ENCODE data around the gene RPRD1A. TPM values are rescaled to one million over a fixed set of nuclear protein-coding genes. Genes with fewer than 3 reads are reported as not detected.

Gene RPRD1A
- total and polyA plus RNA-seq, 9 of the 15 experiments (the other 6 are each of a cell fraction or from before 2014, with no cell fraction given), result 30.2 to 142 (median 66.0) TPM

GRCh38 chr18:35962320-35962719, 105.0 kb downstream of the RPRD1A start:
- FAIRE-seq (no peak), ATAC-seq (no peak), DNase-seq (ENCODE audit: extremely low read depth in 1 of 4, low spot score in 3 of 4) (no peak)
- H3K4me3 ChIP-seq, result no peak overlapping the region
- no peaks in the 10 kb centered on the region for H3K79me2 ChIP-seq (ENCODE audit: control insufficient read depth, insufficient read depth, low read length)
- H3K27ac ChIP-seq (ENCODE audit: extremely low read depth, low read depth, low read length), result no peak overlapping the region
- intact Hi-C loops (cut with micrococcal nuclease) (no loop called here), in situ Hi-C loops (cut with MboI) (no loop called here)
- 3% methylated on average over 2 of the region's 2 CpGs for whole genome bisulfite sequencing (ENCODE audit: insufficient coverage, low coverage, missing lambda C conversion rate)
- H3K4me1 ChIP-seq (replicated peaks in 1 of 2; ENCODE audit: control insufficient read depth in 2 of 2, insufficient read depth in 2 of 2, low read length in 2 of 2), result no peaks in the 10 kb centered on the region
- no peak for TF ChIP-seq CEBPB (tag; IDR thresholded peaks at IDR 0.05)
- TF ChIP-seq SMARCA5 (IDR thresholded peaks at IDR 0.05), result no peak
- no peak for TF ChIP-seq ZNF707 (CRISPR knock-in tag; conservative IDR thresholded peaks at IDR 0.05)
- no peak for TF ChIP-seq ZNF551 (CRISPR knock-in tag; IDR thresholded peaks at IDR 0.05)
- TF ChIP-seq ZNF253 (CRISPR knock-in tag; conservative IDR thresholded peaks at IDR 0.05), result no peak
- TF ChIP-seq SREBF1 (IDR thresholded peaks at IDR 0.05; ENCODE audit: borderline replicate concordance, low read depth, low read length), result no peak
- no peak for TF ChIP-seq ZBTB49 (CRISPR knock-in tag; IDR thresholded peaks at IDR 0.05; ENCODE audit: borderline replicate concordance)
- no peak for TF ChIP-seq SIN3A (IDR thresholded peaks at IDR 0.05; ENCODE audit: borderline replicate concordance in 2 of 2, control insufficient read depth in 1 of 2, low read depth in 2 of 2, low read length in 2 of 2)
- no peak for TF ChIP-seq DPF2 (IDR thresholded peaks at IDR 0.05)
- no peak for TF ChIP-seq TAF9B (IDR thresholded peaks at IDR 0.05; ENCODE audit: partially characterized antibody)
- TF ChIP-seq ZKSCAN3 (CRISPR knock-in tag; IDR thresholded peaks at IDR 0.05), result no peak
- no peak for TF ChIP-seq CSDE1 (IDR thresholded peaks at IDR 0.05)
- no peak for TF ChIP-seq SRSF3 (IDR thresholded peaks at IDR 0.05; ENCODE audit: insufficient read depth, low read length)
- TF ChIP-seq TAF7 (tag; IDR thresholded peaks at IDR 0.05), result no peak
- no peak for TF ChIP-seq POLR3G (IDR thresholded peaks at IDR 0.05; ENCODE audit: extremely low read depth, insufficient read length, insufficient replicate concordance)
- TF ChIP-seq RUNX1 (IDR thresholded peaks at IDR 0.05; ENCODE audit: low read depth), result no peak
- TF ChIP-seq RB1 (IDR thresholded peaks at IDR 0.05; ENCODE audit: low read depth), result no peak
- TF ChIP-seq NFIX (CRISPR knock-in tag; IDR thresholded peaks at IDR 0.05; ENCODE audit: low read depth), result no peak
- no peak for TF ChIP-seq KLF16 (IDR thresholded peaks at IDR 0.05)
- ChIA-PET CTCF (ENCODE audit: low intra/inter-chr PET ratio) (no interaction called here), POLR2A (no interaction called here)
- no peak overlapping the region for H3K9ac ChIP-seq (ENCODE audit: insufficient read depth in 1 of 2, low read depth in 2 of 2, low read length in 2 of 2)
- H3K9me1 ChIP-seq (ENCODE audit: control insufficient read depth, insufficient read depth, low read length), result no peaks in the 10 kb centered on the region
- peaks cover 0 to 4% of the 10 kb centered on the region in 2 experiments; a peak in 1 of 5 replicates for H3K27me3 ChIP-seq (ENCODE audit: control insufficient read depth in 2 of 2, insufficient read depth in 2 of 2, low read length in 2 of 2)
- no peaks in the 10 kb centered on the region for H3K36me3 ChIP-seq (ENCODE audit: control insufficient read depth, insufficient read depth, low read length)
- no peak overlapping the region for H3K4me2 ChIP-seq (ENCODE audit: insufficient read depth, low read length)
- no peak overlapping the region for H2AFZ ChIP-seq (ENCODE audit: low read depth, low read length)
- 0 out of 2 replicates have a peak, but pooled peaks cover 2% of the 10 kb centered on the region for H3K9me3 ChIP-seq (replicated peaks; ENCODE audit: control insufficient read depth, insufficient read depth, low read depth, low read length)
- BruUV-seq (replicated peaks), result no TSS peak
- no peaks in the 10 kb centered on the region for H4K20me1 ChIP-seq (replicated peaks; ENCODE audit: control insufficient read depth, insufficient read depth, low read length)
